ENCODE results near the gene CACNA2D2. TPM values are rescaled to one million over a fixed set of nuclear protein-coding genes. Genes with fewer than 3 reads are reported as not detected.

The CACNA2D2 gene
- total and polyA plus RNA-seq, 2 of the 13 experiments (the other 11 are each of a cell fraction or from before 2014, with no cell fraction given) = not detected

DNA sequence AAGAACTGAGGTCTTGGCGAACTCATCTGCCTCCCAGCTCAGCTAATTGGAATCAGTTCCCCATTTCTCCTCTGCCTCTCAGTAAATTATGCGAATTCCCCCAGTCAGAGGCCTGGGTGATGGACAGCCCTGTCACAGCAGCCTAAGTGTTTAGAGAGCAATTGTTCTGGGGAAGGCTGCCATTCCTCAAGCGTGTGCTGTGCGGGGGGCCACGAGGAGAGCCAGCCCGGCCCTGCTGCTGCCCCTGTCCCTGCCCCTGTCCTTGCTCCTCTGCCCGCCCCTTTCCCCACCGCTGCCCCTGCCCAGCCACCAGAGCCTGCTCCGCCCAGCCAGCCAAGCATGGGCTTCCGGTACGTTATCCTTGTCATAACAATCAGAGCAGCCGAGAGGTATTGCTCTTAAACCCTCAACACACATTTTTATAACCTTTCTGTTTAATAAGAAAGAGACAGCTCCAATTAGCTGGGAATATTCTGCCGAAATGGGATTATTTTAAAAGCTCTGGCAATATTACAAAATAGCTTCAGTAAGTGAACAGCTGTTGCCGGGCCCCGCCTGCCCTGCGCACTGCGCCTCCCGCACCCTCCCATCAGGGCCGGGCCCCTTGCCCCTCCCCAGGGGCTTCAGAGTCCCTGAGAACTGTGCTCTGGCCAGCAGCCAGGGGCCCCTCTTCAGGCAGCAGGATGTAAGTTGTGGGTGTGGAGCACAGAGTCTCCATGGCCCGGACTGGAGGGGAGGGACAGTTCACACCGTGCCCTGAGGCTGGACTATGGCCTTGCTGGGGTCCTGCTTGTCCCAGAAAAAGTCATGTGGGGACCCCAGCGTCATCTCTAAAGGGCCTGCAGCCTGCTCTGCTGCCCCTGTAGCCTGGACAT is 12.4 kb upstream of the CACNA2D2 start (continued):
- TF ChIP-seq, protein P1, sequence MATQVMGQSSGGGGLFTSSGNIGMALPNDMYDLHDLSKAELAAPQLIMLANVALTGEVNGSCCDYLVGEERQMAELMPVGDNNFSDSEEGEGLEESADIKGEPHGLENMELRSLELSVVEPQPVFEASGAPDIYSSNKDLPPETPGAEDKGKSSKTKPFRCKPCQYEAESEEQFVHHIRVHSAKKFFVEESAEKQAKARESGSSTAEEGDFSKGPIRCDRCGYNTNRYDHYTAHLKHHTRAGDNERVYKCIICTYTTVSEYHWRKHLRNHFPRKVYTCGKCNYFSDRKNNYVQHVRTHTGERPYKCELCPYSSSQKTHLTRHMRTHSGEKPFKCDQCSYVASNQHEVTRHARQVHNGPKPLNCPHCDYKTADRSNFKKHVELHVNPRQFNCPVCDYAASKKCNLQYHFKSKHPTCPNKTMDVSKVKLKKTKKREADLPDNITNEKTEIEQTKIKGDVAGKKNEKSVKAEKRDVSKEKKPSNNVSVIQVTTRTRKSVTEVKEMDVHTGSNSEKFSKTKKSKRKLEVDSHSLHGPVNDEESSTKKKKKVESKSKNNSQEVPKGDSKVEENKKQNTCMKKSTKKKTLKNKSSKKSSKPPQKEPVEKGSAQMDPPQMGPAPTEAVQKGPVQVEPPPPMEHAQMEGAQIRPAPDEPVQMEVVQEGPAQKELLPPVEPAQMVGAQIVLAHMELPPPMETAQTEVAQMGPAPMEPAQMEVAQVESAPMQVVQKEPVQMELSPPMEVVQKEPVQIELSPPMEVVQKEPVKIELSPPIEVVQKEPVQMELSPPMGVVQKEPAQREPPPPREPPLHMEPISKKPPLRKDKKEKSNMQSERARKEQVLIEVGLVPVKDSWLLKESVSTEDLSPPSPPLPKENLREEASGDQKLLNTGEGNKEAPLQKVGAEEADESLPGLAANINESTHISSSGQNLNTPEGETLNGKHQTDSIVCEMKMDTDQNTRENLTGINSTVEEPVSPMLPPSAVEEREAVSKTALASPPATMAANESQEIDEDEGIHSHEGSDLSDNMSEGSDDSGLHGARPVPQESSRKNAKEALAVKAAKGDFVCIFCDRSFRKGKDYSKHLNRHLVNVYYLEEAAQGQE (IDR thresholded peaks at IDR 0.05; ENCODE audit: borderline replicate concordance in 1 of 2, low read depth in 1 of 2, low read length in 2 of 2) = no peak
- TF ChIP-seq ZNF205 (CRISPR knock-in tag; IDR thresholded peaks at IDR 0.05) (no peak), ZBTB7B (CRISPR knock-in tag; IDR thresholded peaks at IDR 0.05) (peak; percentile 68), NFE2 (CRISPR knock-in tag; IDR thresholded peaks at IDR 0.05) (no peak), ZNF761 (CRISPR knock-in tag; conservative IDR thresholded peaks at IDR 0.05) (no peak), BRCA1 (CRISPR knock-in tag; IDR thresholded peaks at IDR 0.05) (no peak), KLF13 (CRISPR knock-in tag; IDR thresholded peaks at IDR 0.05) (no peak), MIER2 (CRISPR knock-in tag; IDR thresholded peaks at IDR 0.05) (0 out of 2 replicates have a peak, but pooled peaks have one; percentile 55), ZNF24 (IDR thresholded peaks at IDR 0.05) (no peak), PHF8 (CRISPR knock-in tag; IDR thresholded peaks at IDR 0.05) (no peak), JUN (CRISPR knock-in tag; IDR thresholded peaks at IDR 0.05) (no peak), NFIB (CRISPR knock-in tag; IDR thresholded peaks at IDR 0.05; ENCODE audit: borderline replicate concordance) (0 out of 2 replicates have a peak, but pooled peaks have one; percentile 29)
- TF ChIP-seq, protein P2, sequence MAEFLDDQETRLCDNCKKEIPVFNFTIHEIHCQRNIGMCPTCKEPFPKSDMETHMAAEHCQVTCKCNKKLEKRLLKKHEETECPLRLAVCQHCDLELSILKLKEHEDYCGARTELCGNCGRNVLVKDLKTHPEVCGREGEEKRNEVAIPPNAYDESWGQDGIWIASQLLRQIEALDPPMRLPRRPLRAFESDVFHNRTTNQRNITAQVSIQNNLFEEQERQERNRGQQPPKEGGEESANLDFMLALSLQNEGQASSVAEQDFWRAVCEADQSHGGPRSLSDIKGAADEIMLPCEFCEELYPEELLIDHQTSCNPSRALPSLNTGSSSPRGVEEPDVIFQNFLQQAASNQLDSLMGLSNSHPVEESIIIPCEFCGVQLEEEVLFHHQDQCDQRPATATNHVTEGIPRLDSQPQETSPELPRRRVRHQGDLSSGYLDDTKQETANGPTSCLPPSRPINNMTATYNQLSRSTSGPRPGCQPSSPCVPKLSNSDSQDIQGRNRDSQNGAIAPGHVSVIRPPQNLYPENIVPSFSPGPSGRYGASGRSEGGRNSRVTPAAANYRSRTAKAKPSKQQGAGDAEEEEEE (CRISPR knock-in tag; IDR thresholded peaks at IDR 0.05; ENCODE audit: borderline replicate concordance) = no peak
- TF ChIP-seq, protein P3, sequence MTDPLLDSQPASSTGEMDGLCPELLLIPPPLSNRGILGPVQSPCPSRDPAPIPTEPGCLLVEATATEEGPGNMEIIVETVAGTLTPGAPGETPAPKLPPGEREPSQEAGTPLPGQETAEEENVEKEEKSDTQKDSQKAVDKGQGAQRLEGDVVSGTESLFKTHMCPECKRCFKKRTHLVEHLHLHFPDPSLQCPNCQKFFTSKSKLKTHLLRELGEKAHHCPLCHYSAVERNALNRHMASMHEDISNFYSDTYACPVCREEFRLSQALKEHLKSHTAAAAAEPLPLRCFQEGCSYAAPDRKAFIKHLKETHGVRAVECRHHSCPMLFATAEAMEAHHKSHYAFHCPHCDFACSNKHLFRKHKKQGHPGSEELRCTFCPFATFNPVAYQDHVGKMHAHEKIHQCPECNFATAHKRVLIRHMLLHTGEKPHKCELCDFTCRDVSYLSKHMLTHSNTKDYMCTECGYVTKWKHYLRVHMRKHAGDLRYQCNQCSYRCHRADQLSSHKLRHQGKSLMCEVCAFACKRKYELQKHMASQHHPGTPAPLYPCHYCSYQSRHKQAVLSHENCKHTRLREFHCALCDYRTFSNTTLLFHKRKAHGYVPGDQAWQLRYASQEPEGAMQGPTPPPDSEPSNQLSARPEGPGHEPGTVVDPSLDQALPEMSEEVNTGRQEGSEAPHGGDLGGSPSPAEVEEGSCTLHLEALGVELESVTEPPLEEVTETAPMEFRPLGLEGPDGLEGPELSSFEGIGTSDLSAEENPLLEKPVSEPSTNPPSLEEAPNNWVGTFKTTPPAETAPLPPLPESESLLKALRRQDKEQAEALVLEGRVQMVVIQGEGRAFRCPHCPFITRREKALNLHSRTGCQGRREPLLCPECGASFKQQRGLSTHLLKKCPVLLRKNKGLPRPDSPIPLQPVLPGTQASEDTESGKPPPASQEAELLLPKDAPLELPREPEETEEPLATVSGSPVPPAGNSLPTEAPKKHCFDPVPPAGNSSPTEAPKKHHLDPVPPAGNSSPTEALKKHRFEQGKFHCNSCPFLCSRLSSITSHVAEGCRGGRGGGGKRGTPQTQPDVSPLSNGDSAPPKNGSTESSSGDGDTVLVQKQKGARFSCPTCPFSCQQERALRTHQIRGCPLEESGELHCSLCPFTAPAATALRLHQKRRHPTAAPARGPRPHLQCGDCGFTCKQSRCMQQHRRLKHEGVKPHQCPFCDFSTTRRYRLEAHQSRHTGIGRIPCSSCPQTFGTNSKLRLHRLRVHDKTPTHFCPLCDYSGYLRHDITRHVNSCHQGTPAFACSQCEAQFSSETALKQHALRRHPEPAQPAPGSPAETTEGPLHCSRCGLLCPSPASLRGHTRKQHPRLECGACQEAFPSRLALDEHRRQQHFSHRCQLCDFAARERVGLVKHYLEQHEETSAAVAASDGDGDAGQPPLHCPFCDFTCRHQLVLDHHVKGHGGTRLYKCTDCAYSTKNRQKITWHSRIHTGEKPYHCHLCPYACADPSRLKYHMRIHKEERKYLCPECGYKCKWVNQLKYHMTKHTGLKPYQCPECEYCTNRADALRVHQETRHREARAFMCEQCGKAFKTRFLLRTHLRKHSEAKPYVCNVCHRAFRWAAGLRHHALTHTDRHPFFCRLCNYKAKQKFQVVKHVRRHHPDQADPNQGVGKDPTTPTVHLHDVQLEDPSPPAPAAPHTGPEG (CRISPR knock-in tag; IDR thresholded peaks at IDR 0.05) = no peak
- TF ChIP-seq, protein P4, sequence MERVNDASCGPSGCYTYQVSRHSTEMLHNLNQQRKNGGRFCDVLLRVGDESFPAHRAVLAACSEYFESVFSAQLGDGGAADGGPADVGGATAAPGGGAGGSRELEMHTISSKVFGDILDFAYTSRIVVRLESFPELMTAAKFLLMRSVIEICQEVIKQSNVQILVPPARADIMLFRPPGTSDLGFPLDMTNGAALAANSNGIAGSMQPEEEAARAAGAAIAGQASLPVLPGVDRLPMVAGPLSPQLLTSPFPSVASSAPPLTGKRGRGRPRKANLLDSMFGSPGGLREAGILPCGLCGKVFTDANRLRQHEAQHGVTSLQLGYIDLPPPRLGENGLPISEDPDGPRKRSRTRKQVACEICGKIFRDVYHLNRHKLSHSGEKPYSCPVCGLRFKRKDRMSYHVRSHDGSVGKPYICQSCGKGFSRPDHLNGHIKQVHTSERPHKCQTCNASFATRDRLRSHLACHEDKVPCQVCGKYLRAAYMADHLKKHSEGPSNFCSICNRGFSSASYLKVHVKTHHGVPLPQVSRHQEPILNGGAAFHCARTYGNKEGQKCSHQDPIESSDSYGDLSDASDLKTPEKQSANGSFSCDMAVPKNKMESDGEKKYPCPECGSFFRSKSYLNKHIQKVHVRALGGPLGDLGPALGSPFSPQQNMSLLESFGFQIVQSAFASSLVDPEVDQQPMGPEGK (CRISPR knock-in tag; IDR thresholded peaks at IDR 0.05) = peak; percentile 83

Measured in HepG2 (cell line).